ENCODE data around the gene POU2F2. TPM values are rescaled to one million over a fixed set of nuclear protein-coding genes. Genes with fewer than 3 reads are reported as not detected.

Gene POU2F2
- polyA plus RNA-seq, 1 experiment: 1.9 TPM

- H3K27ac ChIP-seq (ENCODE audit: low read depth, low read length): no peak overlapping the region
- no peak overlapping the region for H3K4me3 ChIP-seq (ENCODE audit: low read depth, low read length)
- H3K27me3 ChIP-seq (ENCODE audit: control insufficient read depth, insufficient read depth, low read length): peaks cover 26% of the 10 kb centered on the region
- no peaks in the 10 kb centered on the region; the same call in 1 of the 2 replicates for H3K9me3 ChIP-seq (ENCODE audit: control insufficient read depth, insufficient read depth, low read length)
- CTCF ChIA-PET: interaction anchor here (1.0 kb wide), 1 partner anchor 33 kb away, joined by 4 read pairs; no protein-coding TSS in a partner anchor
- DNase-seq (ENCODE audit: low read depth, low spot score): no peak
- POLR2A ChIA-PET: no interaction called here
- TF ChIP-seq, protein P1, sequence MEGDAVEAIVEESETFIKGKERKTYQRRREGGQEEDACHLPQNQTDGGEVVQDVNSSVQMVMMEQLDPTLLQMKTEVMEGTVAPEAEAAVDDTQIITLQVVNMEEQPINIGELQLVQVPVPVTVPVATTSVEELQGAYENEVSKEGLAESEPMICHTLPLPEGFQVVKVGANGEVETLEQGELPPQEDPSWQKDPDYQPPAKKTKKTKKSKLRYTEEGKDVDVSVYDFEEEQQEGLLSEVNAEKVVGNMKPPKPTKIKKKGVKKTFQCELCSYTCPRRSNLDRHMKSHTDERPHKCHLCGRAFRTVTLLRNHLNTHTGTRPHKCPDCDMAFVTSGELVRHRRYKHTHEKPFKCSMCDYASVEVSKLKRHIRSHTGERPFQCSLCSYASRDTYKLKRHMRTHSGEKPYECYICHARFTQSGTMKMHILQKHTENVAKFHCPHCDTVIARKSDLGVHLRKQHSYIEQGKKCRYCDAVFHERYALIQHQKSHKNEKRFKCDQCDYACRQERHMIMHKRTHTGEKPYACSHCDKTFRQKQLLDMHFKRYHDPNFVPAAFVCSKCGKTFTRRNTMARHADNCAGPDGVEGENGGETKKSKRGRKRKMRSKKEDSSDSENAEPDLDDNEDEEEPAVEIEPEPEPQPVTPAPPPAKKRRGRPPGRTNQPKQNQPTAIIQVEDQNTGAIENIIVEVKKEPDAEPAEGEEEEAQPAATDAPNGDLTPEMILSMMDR (IDR thresholded peaks at IDR 0.05; ENCODE audit: low read depth, low read length): no peak
Observed at GRCh38 chr19:42143341-42144234, 11.3 kb upstream of the POU2F2 start.

- H3K4me3 ChIP-seq (ENCODE audit: low read depth, low read length): no peak overlapping the region
- ChIA-PET POLR2A (interaction anchor here (0.6 kb wide), 2 partner anchors 10 to 19 kb away, joined by 3 to 5 read pairs; no protein-coding TSS in a partner anchor), CTCF (interaction anchor here (0.6 to 2.1 kb wide), 4 partner anchors 32 to 286 kb away, joined by 3 to 13 read pairs (median 7); no protein-coding TSS in a partner anchor)
- TF ChIP-seq, protein P1 (IDR thresholded peaks at IDR 0.05; ENCODE audit: low read depth, low read length): no peak
- peaks cover 9% of the 10 kb centered on the region for H3K27me3 ChIP-seq (ENCODE audit: control insufficient read depth, insufficient read depth, low read length)
- H3K9me3 ChIP-seq (ENCODE audit: control insufficient read depth, insufficient read depth, low read length): no peaks in the 10 kb centered on the region; the same call in 1 of the 2 replicates
- H3K27ac ChIP-seq (ENCODE audit: low read depth, low read length): no peak overlapping the region
- no peak for DNase-seq (ENCODE audit: low read depth, low spot score)
Observed at GRCh38 chr19:42140125-42140754, 8.0 kb upstream of the POU2F2 start.

DNA sequence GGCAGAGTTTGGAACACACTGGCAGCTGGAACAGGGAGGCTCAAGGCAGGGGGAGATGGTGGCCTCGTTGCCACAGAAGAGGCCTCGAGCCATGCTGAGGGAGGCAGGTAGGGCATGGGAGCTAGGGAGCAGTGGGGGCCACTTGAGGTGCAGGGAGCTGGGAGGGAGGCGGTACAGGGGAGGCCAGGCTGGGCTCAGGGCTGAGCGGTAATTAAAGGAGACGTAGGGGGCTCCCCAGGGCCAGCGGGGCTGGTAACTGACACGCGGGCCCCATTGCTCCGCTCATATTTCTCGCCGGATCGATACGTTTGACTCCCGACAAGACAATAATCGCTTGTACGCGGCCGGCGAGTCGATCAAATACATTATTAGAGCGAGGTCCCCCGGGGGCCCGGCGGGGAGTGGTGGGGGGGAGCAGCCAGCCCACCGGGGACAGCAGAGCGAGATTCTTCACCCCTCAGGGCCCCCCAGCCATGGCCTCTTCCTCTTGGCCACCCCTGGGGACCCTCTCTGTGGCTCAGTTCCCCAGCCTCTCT, 2.4 kb upstream of the POU2F2 start:
- no peak overlapping the region for H3K4me3 ChIP-seq (ENCODE audit: low read depth, low read length)
- POLR2A ChIA-PET: no interaction called here
- H3K27me3 ChIP-seq (ENCODE audit: control insufficient read depth, insufficient read depth, low read length): peaks cover 9% of the 10 kb centered on the region
- no peak overlapping the region for H3K27ac ChIP-seq (ENCODE audit: low read depth, low read length)
- CTCF ChIA-PET: interaction anchor here (0.5 to 2.6 kb wide), 2 partner anchors 11 to 62 kb away, joined by 4 to 18 read pairs; no protein-coding TSS in a partner anchor
- TF ChIP-seq, protein P1 (IDR thresholded peaks at IDR 0.05; ENCODE audit: low read depth, low read length): no peak
- no peak for DNase-seq (ENCODE audit: low read depth, low spot score)
- H3K9me3 ChIP-seq (ENCODE audit: control insufficient read depth, insufficient read depth, low read length): no peaks in the 10 kb centered on the region; the same call in 1 of the 2 replicates

- DNase-seq (ENCODE audit: low read depth, low spot score): no peak
- Histone ChIP-seq H3K27ac (ENCODE audit: low read depth, low read length) (no peak overlapping the region), H3K4me3 (ENCODE audit: low read depth, low read length) (peak overlapping the region; percentile 60), H3K27me3 (ENCODE audit: control insufficient read depth, insufficient read depth, low read length) (peaks cover 9% of the 10 kb centered on the region), H3K9me3 (ENCODE audit: control insufficient read depth, insufficient read depth, low read length) (no peaks in the 10 kb centered on the region; the same call in 1 of the 2 replicates)
- TF ChIP-seq, protein P1 (IDR thresholded peaks at IDR 0.05; ENCODE audit: low read depth, low read length): peak; percentile 85
- ChIA-PET POLR2A (no interaction called here), CTCF (interaction anchor here (0.5 to 3.1 kb wide), 20 partner anchors 9 to 268 kb away, joined by 3 to 28 read pairs (median 5); partner anchors contain the start of gene DEDD2)
Observed at GRCh38 chr19:42132851-42133528, 744 bp upstream of the POU2F2 start.

All from AG04450 (cell line).